Activated CD8-positive, alpha-beta memory T cell treated with anti-CD3 and anti-CD28 coated beads, Interleukin-2, amount 10 ng/mL, durations not matched to agents 7 days and 5 days (primary cell): ENCODE data around the gene DAZAP2. TPM values are rescaled to one million over a fixed set of nuclear protein-coding genes. Genes with fewer than 3 reads are reported as not detected.
"Not testable (repeated sequence)": the region's sequence is repeated elsewhere in the genome, so short reads cannot be mapped to it uniquely, and the experiment has no call there.

Experiments
- ATAC-seq: fragments of 150-1000 bp; cut with Tn5 transposase; one replicate; pipeline ENCODE4 v1.10.0; 2021; ENCODE audit warnings: moderate library complexity
- CTCF ChIA-PET: fragments of 350-600 bp; sonication (Branson Sonifier 250); formaldehyde crosslinking; loops from one replicate; lab custom pipeline; 2021; ENCODE audit warnings: antibody characterized with exemption; lab: Charles Lee
- DNase-seq: peaks from one replicate; pipeline ENCODE4 v3.0.0-alpha.2; 2020
- H3K27ac Mint-ChIP-seq: one replicate; pipeline ENCODE4 v1.8.0; 2021; ENCODE audit warnings: mild to moderate bottlenecking, mixed read lengths
- H3K27me3 Mint-ChIP-seq: one replicate; pipeline ENCODE4 v1.8.0; 2021; ENCODE audit warnings: mixed read lengths
- H3K36me3 Mint-ChIP-seq: one replicate; pipeline ENCODE4 v1.8.0; 2021; ENCODE audit warnings: mild to moderate bottlenecking, mixed read lengths
- H3K4me1 Mint-ChIP-seq: one replicate; pipeline ENCODE4 v1.8.0; 2021; ENCODE audit warnings: mixed read lengths
- H3K4me3 Mint-ChIP-seq: one replicate; pipeline ENCODE4 v1.8.0; 2021; ENCODE audit warnings: mild to moderate bottlenecking, moderate library complexity, mixed read lengths
- H3K9me3 Mint-ChIP-seq: one replicate; pipeline ENCODE4 v1.8.0; 2022; ENCODE audit warnings: low read depth, mixed read lengths
- total RNA-seq, 2 experiments: library from RNA; stranded (reverse); gene quantifications; one replicate each; pipeline ENCODE4 v1.2.3, GENCODE V29; 2021

The DAZAP2 gene
- total RNA-seq, 2 experiments from 2014 or later: 174 to 181 TPM

DNA sequence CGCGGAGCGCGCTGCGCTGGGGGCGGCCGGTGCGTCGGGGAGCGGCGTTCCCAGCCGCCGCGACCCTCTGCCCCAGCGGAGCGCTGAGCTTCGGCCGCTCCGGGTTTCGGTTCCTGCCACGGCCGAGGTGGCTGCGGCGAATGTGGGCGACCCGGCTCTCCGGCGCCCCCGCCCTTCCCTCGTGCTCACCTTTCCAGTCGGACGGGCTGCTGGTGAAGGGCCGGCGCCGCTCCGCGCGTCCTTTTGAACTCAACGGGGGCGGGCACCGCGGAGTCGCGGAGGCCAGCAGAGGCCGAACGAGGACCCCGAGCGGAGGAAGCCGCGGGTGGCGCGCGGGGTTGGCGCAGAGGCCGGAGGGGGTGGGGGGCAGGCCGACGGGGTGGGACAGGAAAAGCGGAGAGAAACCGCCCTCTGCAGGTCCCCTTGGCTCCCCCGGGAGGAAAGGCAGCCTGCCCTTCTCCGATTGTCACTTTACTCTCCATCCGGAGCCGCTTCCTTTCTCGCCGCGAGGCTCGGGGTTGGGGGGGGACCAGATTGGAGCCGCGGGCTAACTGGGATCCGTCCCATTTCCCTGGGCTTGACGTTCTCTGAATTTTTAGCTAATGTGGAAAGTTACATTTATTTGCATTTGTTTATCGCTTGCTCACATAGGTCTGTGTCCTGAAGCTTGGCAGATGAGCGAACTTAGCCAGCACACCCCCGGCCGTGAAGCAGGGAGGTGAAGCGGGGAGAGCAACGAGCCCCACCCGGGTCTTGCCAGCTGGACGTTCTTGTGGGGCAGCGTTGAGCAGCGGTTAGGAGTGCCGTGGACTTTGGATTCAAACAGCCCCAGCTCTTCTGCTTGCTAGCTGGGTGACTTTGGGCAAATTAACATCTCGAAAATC lies 31.7 kb downstream of the DAZAP2 start, which contains the start of gene SMAGP:
SMAGP (minus strand) TSS at position 349 of the 884 bp plus-strand sequence. CDS start 1,137 bp downstream, outside the sequence.
- H3K27ac Mint-ChIP-seq: peak within 1 kb of the TSS; percentile 47
- peaks cover 2% of the 10 kb centered on the region for H3K36me3 Mint-ChIP-seq
- CTCF ChIA-PET: interaction anchor here (0.6 to 3.4 kb wide), 16 partner anchors 8 to 853 kb away, joined by 3 to 81 read pairs (median 4); partner anchors contain the start of gene POU6F1
- ATAC-seq: peak; percentile 71
- DNase-seq: peak; percentile 68
- peak within 1 kb of the TSS; percentile 82 for H3K4me3 Mint-ChIP-seq
- H3K9me3 Mint-ChIP-seq: no peaks in the 10 kb centered on the region
- H3K4me1 Mint-ChIP-seq: peaks cover 24% of the 10 kb centered on the region
- H3K27me3 Mint-ChIP-seq: peaks cover 31% of the 10 kb centered on the region

DNA sequence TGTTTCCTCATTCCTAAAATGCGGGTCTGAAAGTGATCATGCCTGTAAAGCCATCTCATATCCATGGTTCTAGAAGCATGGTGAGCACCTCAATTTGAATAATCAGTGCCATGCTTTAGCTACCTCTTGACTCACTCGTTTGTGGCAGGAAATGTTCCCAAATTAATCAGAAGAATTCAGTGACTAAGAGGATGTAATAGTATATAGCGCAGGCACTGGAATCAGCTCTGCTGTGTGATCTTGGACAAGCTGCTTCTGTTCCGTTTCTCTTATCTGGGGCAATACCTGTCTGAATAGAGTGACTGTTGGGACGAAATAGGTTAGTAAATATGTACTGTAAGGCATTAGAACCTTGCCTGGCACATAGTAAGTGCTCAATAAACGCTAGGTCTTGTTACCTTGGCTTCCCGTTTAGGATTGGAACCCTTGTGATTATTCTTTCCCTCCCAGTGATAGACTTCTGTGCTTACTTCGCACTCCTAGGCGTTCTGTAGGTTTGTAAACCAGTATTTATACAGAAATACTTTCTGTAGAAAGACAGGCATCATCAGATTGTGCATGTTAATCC lies 32.4 kb downstream of the DAZAP2 start:
- H3K4me1 Mint-ChIP-seq: peaks cover 19% of the 10 kb centered on the region
- DNase-seq (no peak), ATAC-seq (no peak)
- peak overlapping the region; percentile 82 for H3K4me3 Mint-ChIP-seq
- H3K9me3 Mint-ChIP-seq: no peaks in the 10 kb centered on the region
- H3K27me3 Mint-ChIP-seq: peaks cover 31% of the 10 kb centered on the region
- peak overlapping the region; percentile 47 for H3K27ac Mint-ChIP-seq
- CTCF ChIA-PET: interaction anchor here (0.6 to 3.4 kb wide), 9 partner anchors 9 to 852 kb away, joined by 3 to 81 read pairs (median 5); partner anchors contain the start of gene POU6F1
- H3K36me3 Mint-ChIP-seq: no peaks in the 10 kb centered on the region

DNA sequence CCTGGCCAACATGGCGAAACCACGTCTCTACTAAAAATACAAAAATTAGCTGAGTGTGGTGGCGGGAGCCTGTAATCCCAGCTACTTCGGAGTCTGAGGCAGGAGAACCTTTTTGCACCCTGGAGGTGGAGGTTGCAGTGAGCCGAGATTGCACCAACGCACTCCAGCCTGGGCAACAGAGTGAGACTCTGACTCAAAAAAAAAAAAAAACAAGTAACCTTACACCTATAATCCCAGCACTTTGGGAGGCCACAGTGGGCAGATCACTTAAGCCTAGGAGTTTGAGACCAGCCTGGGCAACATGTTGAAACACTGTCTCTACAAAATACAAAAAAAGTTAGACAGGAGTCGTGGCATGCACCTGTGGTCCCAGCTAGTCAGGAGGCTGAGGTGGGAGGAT lies 34.2 kb downstream of the DAZAP2 start:
- H3K27ac Mint-ChIP-seq, ATAC-seq, DNase-seq, H3K36me3 Mint-ChIP-seq, H3K4me3 Mint-ChIP-seq, H3K9me3 Mint-ChIP-seq, CTCF ChIA-PET: not testable (repeated sequence)
- H3K4me1 Mint-ChIP-seq: peaks cover 18% of the 10 kb centered on the region
- H3K27me3 Mint-ChIP-seq: peaks cover 31% of the 10 kb centered on the region

DNA sequence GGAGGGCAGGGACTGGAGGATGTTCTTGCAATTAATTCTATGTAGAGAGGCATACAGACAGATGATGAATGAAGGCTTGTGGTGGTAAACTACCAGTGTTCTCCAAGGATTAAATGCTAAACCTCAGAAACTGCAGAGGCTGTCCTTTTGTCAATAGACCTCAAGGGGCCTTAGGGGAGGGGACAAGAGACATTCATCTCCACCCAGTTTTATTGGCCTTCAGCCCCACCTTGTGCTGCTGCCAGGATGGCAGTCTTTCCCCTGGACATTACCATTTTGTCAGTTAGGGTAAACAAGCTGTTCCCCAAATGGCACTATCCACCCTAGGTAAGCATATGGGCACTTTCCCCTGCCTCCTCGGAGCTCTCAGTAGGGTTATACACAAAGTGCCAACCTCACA lies 36.5 kb downstream of the DAZAP2 start:
- H3K9me3 Mint-ChIP-seq: no peaks in the 10 kb centered on the region
- no peak overlapping the region for H3K4me3 Mint-ChIP-seq
- peaks cover 10% of the 10 kb centered on the region for H3K4me1 Mint-ChIP-seq
- peaks cover 19% of the 10 kb centered on the region for H3K27me3 Mint-ChIP-seq
- CTCF ChIA-PET: interaction anchor here (2.3 kb wide), 1 partner anchor 66 kb away, joined by 10 read pairs; no protein-coding TSS in a partner anchor
- no peak overlapping the region for H3K27ac Mint-ChIP-seq
- ATAC-seq (no peak), DNase-seq (no peak)
- peaks cover under 1% of the 10 kb centered on the region for H3K36me3 Mint-ChIP-seq

DNA sequence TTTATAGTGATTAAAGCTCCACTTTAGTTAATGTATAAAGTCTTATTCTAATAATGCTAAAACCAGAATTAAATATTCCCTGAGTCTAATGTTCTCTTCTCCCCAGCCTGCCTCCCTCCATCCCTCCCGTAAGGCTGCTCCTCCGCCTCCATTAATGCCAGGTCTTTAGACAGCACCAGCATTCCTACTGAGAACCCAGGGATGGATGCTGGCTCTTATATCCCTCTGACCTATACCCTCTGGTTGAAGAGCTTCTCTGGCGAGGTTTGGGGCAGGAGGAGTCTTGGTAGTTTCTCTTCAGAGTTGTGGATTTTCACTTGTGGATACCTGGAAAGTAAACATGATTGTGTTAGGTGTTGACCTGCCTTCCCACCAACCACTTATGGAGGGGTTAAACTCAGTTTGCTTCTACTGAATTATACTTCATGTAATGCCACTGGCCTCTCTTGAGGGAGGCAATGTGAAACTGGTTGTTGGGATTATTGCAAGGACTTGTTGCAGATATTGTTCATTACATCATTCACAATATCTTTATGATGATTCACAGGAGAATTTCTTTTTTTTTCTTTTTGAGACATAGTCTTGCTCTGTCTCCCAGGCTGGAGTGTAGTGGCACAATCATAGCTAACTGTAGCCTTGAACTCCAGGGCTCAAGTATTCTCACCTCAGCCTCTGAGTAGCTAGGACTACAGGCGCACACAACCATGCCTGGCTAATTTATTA lies 42.7 kb downstream of the DAZAP2 start:
- DNase-seq: no peak
- Mint-ChIP-seq H3K4me1 (no peaks in the 10 kb centered on the region), H3K4me3 (no peak overlapping the region), H3K9me3 (no peaks in the 10 kb centered on the region), H3K36me3 (peaks cover 24% of the 10 kb centered on the region), H3K27ac (no peak overlapping the region), H3K27me3 (no peaks in the 10 kb centered on the region)
- CTCF ChIA-PET: interaction anchor here (0.9 to 2.4 kb wide), 4 partner anchors 19 to 216 kb away, joined by 3 to 8 read pairs (median 4); no protein-coding TSS in a partner anchor
- no peak for ATAC-seq

DNA sequence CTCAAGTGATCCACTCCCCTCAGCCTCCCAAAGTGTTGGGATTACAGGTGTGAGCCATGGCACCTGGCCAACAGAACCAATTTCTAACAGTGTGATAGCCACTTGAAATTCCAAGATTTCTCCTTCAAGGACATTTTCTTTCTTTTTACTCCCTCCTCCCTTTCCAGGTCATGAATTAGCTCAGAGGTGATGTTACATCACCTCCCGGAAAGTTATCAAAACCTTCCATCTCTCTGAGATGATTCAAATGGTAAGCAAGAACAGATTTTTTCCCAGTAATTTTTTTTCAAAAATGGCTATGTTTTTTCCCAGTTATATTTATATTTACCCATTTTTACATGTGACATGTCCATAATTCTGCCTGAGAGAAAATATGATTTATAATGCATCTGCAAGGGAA lies 47.2 kb downstream of the DAZAP2 start:
- Mint-ChIP-seq H3K4me3 (no peak overlapping the region), H3K27ac (no peak overlapping the region), H3K9me3 (no peaks in the 10 kb centered on the region), H3K36me3 (peaks cover 39% of the 10 kb centered on the region), H3K4me1 (no peaks in the 10 kb centered on the region), H3K27me3 (no peaks in the 10 kb centered on the region)
- DNase-seq (no peak), ATAC-seq (no peak)
- CTCF ChIA-PET: interaction anchor here (0.6 to 1.4 kb wide), 3 partner anchors 13 to 55 kb away, joined by 3 to 7 read pairs (median 5); partner anchors contain the start of gene SMAGP

DNA sequence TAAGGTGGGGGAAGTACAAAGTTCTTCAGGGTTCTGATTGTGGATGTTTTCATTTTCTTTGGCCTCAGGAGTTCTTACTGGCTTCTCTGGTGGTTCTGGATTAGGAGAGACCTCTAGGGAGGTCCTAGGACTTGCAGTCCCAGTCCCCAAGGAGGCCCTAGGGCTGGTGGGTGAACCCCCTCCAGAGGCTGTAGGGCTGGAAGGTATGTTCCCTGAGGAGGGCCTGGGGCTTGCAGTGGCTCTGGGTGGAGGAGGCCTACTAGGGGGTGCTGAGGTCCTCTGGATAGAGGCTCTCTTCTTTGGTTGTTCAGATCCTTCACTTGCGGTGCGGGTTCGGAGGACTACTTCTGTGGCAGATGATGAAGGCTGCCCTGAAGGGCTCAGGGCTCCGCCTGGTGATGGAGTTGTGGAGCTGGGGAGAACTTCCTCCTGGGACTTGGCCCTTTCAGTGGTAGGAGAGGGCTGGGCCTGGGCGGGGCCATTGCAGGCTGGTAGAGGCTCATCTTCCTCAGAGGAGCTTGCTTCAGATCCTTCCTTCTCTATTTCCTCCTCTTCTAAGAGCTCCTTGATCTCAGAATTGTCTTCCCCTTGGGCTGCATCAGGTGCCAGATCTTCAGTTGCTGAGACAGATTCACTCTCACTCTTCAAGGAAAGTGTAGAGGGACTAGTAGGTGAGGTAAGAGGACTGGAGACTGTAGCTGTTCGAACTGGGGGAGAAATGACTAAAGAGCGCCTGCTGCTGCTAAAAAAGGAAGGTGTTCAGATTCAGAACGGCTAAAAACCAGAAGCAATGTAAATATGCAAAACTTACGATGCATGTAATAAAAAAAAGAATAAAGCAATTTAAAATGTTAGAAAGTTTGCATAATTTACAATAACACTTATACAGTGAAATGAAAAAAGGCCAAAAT lies 53.2 kb downstream of the DAZAP2 start:
- H3K9me3 Mint-ChIP-seq, H3K27ac Mint-ChIP-seq, H3K4me3 Mint-ChIP-seq, DNase-seq, H3K4me1 Mint-ChIP-seq, H3K27me3 Mint-ChIP-seq, ATAC-seq, CTCF ChIA-PET: not testable (repeated sequence)
- H3K36me3 Mint-ChIP-seq: peaks cover 49% of the 10 kb centered on the region

Other genes with a start within 250 kb of the DAZAP2 start
- gene SLC11A2, start 212.4 kb upstream of the DAZAP2 start, total RNA-seq: 10 to 100 TPM; 38.2 to 42.3 TPM
- gene LETMD1, start 190.5 kb upstream of the DAZAP2 start, total RNA-seq: 10 to 100 TPM; 76.7 to 80.8 TPM
- 10 to 100 TPM; 17.7 to 20.4 TPM for gene CSRNP2, start 155.2 kb upstream of the DAZAP2 start, total RNA-seq
- 10 to 100 TPM; 34.7 to 40.5 TPM for gene TFCP2, start 65.7 kb upstream of the DAZAP2 start, total RNA-seq
- 1 to 10 TPM; 3.6 to 5.4 TPM for gene POU6F1, start 20.8 kb upstream of the DAZAP2 start, total RNA-seq
- 1 to 10 TPM; 1.4 to 3.4 TPM for gene SMAGP, start 31.6 kb downstream of the DAZAP2 start, total RNA-seq
- 100 to 1,000 TPM; 109 to 147 TPM for gene BIN2, start 85.3 kb downstream of the DAZAP2 start, total RNA-seq
- gene CELA1, start 107.9 kb downstream of the DAZAP2 start, total RNA-seq: not detected
- gene GALNT6, start 152.6 kb downstream of the DAZAP2 start, total RNA-seq: 10 to 100 TPM; 43.9 to 47.9 TPM
- 1 to 10 TPM; 9.1 to 9.2 TPM for gene SLC4A8, start 186.0 kb downstream of the DAZAP2 start, total RNA-seq